BLaER1 treated with 17β-estradiol and CSF1 and Interleukin-3, amounts not matched to agents 10 nM and 100 nM (cell line): Measurements from ENCODE around the gene SNX27.

Experiments used
- H3K27ac ChIP-seq, 11 experiments: shearing (Covaris generic); formaldehyde crosslinking; 2 replicates each; pipeline ENCODE4 v1.8.1; 2022
- H3K27me3 ChIP-seq, 11 experiments: shearing (Covaris generic); formaldehyde crosslinking; 2 replicates each; pipeline ENCODE4 v1.8.1; 2022
- H3K36me3 ChIP-seq, 11 experiments: shearing (Covaris generic); formaldehyde crosslinking; 2 replicates each; pipeline ENCODE4 v1.8.1; 2022
- H3K4me1 ChIP-seq, 10 experiments: shearing (Covaris generic); formaldehyde crosslinking; 2 replicates each; pipeline ENCODE4 v1.8.1; 2022
- H3K4me2 ChIP-seq, 11 experiments: shearing (Covaris generic); formaldehyde crosslinking; 2 replicates each; pipeline ENCODE4 v1.8.1; 2022
- H3K4me3 ChIP-seq, 10 experiments: shearing (Covaris generic); formaldehyde crosslinking; 2 replicates each; pipeline ENCODE4 v1.8.1; 2022
- H3K9ac ChIP-seq, 11 experiments: shearing (Covaris generic); formaldehyde crosslinking; 2 replicates each; pipeline ENCODE4 v1.8.1; 2022
- H3K9me3 ChIP-seq, 11 experiments: shearing (Covaris generic); formaldehyde crosslinking; replicated peaks in 1 of 11; 2 replicates each; pipeline ENCODE4 v1.8.1; 2022
- H4K20me1 ChIP-seq, 11 experiments: shearing (Covaris generic); formaldehyde crosslinking; 2 replicates each; pipeline ENCODE4 v1.8.1; 2022
- Cebpa-rat ChIP-seq, 11 experiments: shearing (Covaris generic); IDR thresholded peaks; 2 replicates each; pipeline ENCODE4 v1.8.1; 2022

SNX27 gene

DNA sequence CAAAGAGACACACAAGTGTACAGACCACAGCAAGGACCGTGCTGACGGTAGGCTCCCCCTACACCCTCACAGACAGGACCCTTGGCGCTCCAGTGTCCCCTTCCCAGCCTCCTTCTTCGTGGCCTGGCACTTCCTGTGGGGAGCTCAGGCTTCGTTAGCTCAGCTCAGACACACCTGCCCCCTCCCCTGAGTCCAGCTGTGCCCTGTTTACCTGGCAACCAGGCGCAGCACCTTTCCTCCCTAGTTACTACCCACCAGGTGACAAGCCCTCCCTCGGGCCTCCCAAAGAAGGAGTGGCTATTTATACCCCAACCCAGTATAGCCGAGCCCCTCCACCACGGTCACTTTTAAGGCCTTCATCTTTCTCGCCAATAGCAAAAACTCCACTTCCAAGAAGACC, 100.1 kb downstream of the SNX27 start:
- H3K36me3 ChIP-seq: no peaks in the 10 kb centered on the region
- no peaks in the 10 kb centered on the region for H3K9me3 ChIP-seq
- peaks cover 10 to 65% (median 60%) of the 10 kb centered on the region in 10 experiments for H3K4me1 ChIP-seq
- no peak for TF ChIP-seq Cebpa-rat (IDR thresholded peaks at IDR 0.05)
- H3K4me2 ChIP-seq: peak overlapping the region in 8 of 11 experiments; percentile 9 to 45 (median 20); a peak in 11 of 22 replicates
- no peak overlapping the region for H3K4me3 ChIP-seq
- no peak overlapping the region for H3K9ac ChIP-seq
- peaks cover 12 to 30% (median 23%) of the 10 kb centered on the region in 11 experiments for H3K27me3 ChIP-seq
- peaks cover 0 to 7% (median 0%) of the 10 kb centered on the region in 11 experiments; a peak in 2 of 22 replicates for H4K20me1 ChIP-seq
- H3K27ac ChIP-seq: no peak overlapping the region

DNA sequence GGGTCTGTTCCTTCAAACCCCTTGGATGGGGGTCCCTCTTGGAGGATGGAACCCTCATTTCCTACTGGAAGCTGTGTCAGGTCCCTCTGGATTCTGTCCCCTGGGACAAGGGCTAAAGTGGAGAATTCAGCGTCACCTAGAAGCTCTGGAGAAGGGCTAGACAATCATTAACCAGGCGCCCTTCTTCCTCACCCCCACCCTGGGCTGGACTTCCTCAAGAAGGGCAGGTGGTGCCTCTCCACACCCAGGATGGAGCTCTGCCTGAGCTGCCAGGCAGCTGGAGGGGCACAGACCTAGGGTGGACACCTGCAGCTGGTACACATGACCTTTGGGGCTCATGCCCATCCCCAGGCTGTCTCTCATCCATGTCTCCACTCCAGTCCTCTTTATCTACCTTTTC, 101.2 kb downstream of the SNX27 start:
- no peak overlapping the region for H3K4me3 ChIP-seq
- H4K20me1 ChIP-seq: peaks cover 0 to 12% (median 0%) of the 10 kb centered on the region in 11 experiments; a peak in 3 of 22 replicates
- no peak for TF ChIP-seq Cebpa-rat (IDR thresholded peaks at IDR 0.05)
- no peak overlapping the region for H3K27ac ChIP-seq
- no peaks in the 10 kb centered on the region for H3K36me3 ChIP-seq
- peaks cover 10 to 65% (median 60%) of the 10 kb centered on the region in 10 experiments; a peak in 19 of 20 replicates for H3K4me1 ChIP-seq
- H3K9me3 ChIP-seq: no peaks in the 10 kb centered on the region
- H3K27me3 ChIP-seq: peaks cover 23 to 41% (median 34%) of the 10 kb centered on the region in 11 experiments
- H3K4me2 ChIP-seq: peak overlapping the region in 6 of 11 experiments; percentile 9 to 45 (median 24); a peak in 9 of 22 replicates
- H3K9ac ChIP-seq: no peak overlapping the region

DNA sequence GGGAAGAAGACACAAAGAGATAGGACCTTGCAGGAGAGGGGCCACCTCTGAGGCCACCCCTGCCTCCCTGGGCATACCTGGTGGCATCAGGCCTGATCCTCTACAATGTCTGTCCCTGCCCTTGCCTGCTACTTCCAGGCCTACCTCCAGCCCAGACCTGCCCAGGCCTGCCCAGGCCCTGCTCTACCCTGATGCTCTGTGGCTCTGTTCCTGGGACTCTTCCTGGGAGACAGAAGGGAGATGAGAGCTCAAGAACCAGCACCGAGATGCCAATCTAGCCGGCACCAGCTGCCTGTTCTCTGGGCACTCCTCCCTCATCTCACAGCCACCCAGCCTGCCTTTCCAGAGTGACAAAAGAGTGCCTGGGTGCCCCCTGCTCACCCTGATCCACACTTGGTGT, 102.0 kb downstream of the SNX27 start:
- Histone ChIP-seq H3K4me1 (peaks cover 7 to 60% (median 52%) of the 10 kb centered on the region in 10 experiments; a peak in 19 of 20 replicates), H3K4me2 (no peak overlapping the region), H3K27me3 (peaks cover 31 to 50% (median 42%) of the 10 kb centered on the region in 11 experiments), H3K27ac (no peak overlapping the region), H3K9ac (no peak overlapping the region), H3K9me3 (no peaks in the 10 kb centered on the region), H4K20me1 (peaks cover 0 to 14% (median 0%) of the 10 kb centered on the region in 11 experiments; a peak in 3 of 22 replicates), H3K4me3 (no peak overlapping the region), H3K36me3 (no peaks in the 10 kb centered on the region)
- TF ChIP-seq Cebpa-rat (IDR thresholded peaks at IDR 0.05): no peak

DNA sequence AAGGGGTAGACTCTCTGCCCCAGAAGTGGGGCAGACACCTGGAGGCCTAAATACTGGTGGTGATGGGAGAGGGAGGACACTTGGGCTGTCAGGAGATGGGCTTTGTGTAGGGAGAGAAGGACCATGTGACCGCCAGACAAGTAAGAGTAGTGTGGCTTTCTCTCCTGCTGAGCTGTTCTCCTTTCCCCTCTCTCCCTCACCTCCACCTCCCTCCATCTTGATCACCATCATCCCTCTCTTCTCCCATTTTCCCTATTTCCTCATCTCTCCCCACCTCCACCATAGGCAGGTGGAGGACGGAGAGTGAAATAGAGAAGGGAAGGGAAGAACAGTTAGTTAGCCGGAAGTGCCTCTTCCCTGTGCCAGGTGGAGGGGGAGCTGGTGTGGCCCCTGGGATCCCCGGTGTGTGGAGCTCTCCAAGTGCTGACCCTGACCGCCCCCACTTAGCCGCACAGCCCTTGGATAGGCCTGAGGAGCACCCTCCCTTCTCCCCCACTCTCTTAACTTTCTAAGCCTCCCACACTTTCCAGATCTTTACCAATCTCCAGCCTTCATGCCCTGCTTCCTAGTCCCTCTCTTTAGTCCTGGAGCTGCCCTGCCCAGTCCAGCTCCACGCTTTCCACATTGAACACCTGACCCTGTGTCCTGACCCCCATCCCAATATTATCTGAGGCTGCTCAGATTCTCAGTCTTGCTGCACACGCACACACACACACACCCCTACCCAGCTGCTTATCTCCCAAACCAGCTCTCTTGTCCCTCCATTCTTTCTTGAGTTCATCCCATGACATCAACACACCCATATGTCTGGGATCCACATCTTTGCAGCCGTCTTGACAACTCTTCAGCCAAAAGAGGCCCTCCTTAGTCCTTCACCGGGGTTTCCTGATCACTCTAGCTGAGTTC, 103.2 kb downstream of the SNX27 start:
- H3K4me2 ChIP-seq: no peak overlapping the region
- no peak overlapping the region for H3K4me3 ChIP-seq
- no peak for TF ChIP-seq Cebpa-rat (IDR thresholded peaks at IDR 0.05)
- peaks cover 0 to 14% (median 0%) of the 10 kb centered on the region in 11 experiments; a peak in 3 of 22 replicates for H4K20me1 ChIP-seq
- H3K27me3 ChIP-seq: peaks cover 42 to 61% (median 54%) of the 10 kb centered on the region in 11 experiments
- H3K9ac ChIP-seq: no peak overlapping the region
- no peaks in the 10 kb centered on the region for H3K9me3 ChIP-seq
- no peak overlapping the region for H3K27ac ChIP-seq
- no peaks in the 10 kb centered on the region for H3K36me3 ChIP-seq
- peaks cover under 1 to 49% (median 41%) of the 10 kb centered on the region in 10 experiments; a peak in 17 of 20 replicates for H3K4me1 ChIP-seq

DNA sequence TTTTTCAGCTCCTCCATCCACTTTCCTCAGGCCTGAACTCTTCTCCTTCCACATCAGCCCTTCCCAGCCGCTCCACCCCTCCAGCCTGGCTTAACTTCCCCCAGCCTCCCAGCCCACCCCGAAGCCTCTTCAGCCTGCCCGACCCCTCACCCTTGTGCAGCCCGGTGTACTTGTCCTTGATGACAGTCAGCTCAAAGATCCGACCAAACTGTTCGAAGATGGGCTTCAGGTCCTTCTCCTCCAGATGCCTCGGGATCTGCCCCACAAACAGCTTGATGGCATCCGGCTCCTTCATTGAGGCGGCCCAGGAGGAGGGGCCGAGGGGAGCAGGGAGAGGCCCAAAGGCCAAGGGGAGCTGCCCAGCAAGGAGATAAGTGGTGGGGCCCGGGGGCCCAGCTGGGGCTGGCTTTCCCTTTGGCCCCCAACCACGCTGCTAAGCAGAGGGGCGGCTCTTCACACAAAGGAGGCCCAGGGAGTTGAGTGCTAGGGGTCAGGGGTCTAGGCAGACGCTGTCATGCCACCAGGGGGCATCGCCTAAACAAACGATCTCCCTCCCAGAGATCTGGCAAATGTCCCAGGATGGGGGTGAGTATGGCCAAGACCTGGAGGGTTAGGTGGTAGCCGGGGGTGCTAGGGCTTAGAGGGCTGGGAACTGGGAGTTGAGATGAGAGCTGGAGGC, 104.0 kb downstream of the SNX27 start:
- TF ChIP-seq Cebpa-rat (IDR thresholded peaks at IDR 0.05): no peak
- peaks cover 8 to 50% (median 43%) of the 10 kb centered on the region in 10 experiments for H3K4me1 ChIP-seq
- H3K36me3 ChIP-seq: no peaks in the 10 kb centered on the region
- no peaks in the 10 kb centered on the region for H3K9me3 ChIP-seq
- H3K4me2 ChIP-seq: no peak overlapping the region
- no peak overlapping the region for H3K4me3 ChIP-seq
- no peak overlapping the region for H3K27ac ChIP-seq
- H3K27me3 ChIP-seq: peaks cover 48 to 68% (median 62%) of the 10 kb centered on the region in 11 experiments
- H3K9ac ChIP-seq: no peak overlapping the region
- H4K20me1 ChIP-seq: peaks cover 0 to 14% (median 0%) of the 10 kb centered on the region in 11 experiments; a peak in 3 of 22 replicates

DNA sequence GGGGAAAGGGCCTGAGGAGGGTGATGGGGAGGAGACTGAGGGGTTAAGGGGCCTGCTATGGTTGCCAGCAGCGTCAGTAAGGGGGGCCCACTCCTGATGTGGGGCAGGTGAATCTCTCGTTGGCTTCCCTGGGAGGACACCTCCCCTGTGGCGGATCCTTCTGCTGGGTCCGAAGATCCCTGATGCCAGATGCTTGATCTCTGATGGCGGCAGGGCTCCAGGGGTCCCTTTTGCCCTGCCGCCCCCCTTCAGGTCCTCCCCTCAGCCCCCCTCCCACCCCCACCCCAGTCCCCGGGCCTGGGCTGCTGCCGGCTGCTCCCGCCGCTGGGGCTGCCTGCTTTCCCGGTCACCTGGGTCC, 104.5 kb downstream of the SNX27 start:
- no peak overlapping the region for H3K27ac ChIP-seq
- no peak overlapping the region for H3K9ac ChIP-seq
- no peak for TF ChIP-seq Cebpa-rat (IDR thresholded peaks at IDR 0.05)
- H3K4me1 ChIP-seq: peaks cover 11 to 50% (median 44%) of the 10 kb centered on the region in 10 experiments
- no peaks in the 10 kb centered on the region for H3K36me3 ChIP-seq
- H3K9me3 ChIP-seq: no peaks in the 10 kb centered on the region
- H3K4me2 ChIP-seq: no peak overlapping the region
- H4K20me1 ChIP-seq: peaks cover 0 to 14% (median 0%) of the 10 kb centered on the region in 11 experiments; a peak in 3 of 22 replicates
- no peak overlapping the region for H3K4me3 ChIP-seq
- H3K27me3 ChIP-seq: peaks cover 49 to 72% (median 66%) of the 10 kb centered on the region in 11 experiments

DNA sequence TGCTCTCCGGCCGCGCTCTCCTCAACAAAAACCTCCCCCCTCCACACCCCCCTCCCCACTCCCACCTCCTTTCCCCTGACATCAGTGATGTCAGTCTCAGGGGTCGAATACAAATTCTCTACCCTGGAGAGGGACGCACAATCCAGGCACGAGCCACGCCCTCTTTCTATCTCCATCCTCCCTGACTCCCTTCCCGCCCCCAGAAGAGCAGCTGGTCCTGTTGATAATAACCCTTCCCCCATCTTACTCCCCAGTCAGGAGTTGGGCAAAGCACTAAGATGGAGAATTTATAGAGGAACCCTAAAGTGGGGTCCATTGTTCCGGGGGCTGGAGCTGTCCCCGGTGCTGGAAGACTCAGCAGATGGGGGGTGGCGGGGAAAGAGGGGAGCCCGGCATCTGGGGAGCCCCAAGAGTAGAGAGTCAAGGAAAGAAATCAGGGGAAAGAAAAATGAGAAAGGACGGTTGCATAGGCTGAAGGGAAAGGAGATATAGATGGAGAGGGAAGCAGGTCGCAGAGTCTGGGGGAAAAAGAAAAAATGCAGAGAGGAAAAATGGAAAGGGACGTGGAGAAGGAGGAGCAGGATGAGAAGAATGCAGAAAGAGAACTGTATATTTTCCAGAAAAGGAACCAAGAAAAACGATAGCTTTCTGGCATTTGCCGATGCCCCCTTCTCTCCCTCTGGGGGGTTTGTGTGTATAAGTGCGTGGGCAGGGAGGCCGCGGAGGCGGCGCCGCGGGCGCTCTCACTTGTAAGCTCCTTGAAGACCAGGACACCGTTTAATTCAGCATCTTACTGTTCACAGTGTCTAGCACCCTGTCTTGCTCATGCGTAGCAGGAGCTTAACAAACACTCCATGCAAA, 105.2 kb downstream of the SNX27 start, which contains the start of gene CELF3:
Gene CELF3 (minus strand): TSS at position 33 of the 861 bp plus-strand sequence. CDS start 783 bp downstream, outside the sequence.
- H3K4me3 ChIP-seq: peak within 1 kb of the TSS in 1 of 10 experiments; percentile 16; a peak in 2 of 20 replicates
- no peaks in the 10 kb centered on the region for H3K9me3 ChIP-seq
- no peaks in the 10 kb centered on the region for H3K36me3 ChIP-seq
- no peak within 1 kb of the TSS for H3K27ac ChIP-seq
- H3K9ac ChIP-seq: no peak within 1 kb of the TSS
- H3K27me3 ChIP-seq: peaks cover 55 to 79% (median 72%) of the 10 kb centered on the region in 11 experiments
- TF ChIP-seq Cebpa-rat (IDR thresholded peaks at IDR 0.05): no peak
- H3K4me2 ChIP-seq: peak within 1 kb of the TSS; percentile 24 to 53 (median 38); a peak in 18 of 22 replicates
- peaks cover 17 to 50% (median 44%) of the 10 kb centered on the region in 10 experiments for H3K4me1 ChIP-seq
- H4K20me1 ChIP-seq: peaks cover 0 to 14% (median 0%) of the 10 kb centered on the region in 11 experiments; a peak in 3 of 22 replicates

DNA sequence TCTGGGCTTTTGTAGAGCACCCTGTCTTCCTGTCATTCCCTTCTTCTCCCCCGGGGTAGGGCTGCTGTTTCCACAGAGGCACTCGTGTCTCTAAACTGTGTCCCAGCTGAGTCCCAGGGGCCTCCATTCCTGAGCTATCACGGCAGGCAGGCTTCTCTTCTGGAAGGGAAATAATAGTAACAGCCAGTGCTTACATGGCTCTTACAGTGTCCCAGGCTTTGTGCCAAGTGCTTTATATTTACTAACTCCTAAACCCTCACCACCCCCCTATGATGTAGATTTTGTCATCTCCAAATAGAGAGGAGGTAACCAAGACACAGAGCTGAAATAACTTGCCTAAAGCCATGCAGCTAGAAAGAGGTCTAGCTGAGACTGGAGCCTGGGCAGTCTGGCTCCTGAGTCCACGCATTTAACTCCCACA, 106.2 kb downstream of the SNX27 start:
- Histone ChIP-seq H3K4me3 (no peak overlapping the region), H3K9ac (no peak overlapping the region), H3K4me2 (peak overlapping the region in 7 of 11 experiments; percentile 24 to 49 (median 37); a peak in 6 of 22 replicates), H3K9me3 (no peaks in the 10 kb centered on the region), H3K4me1 (peaks cover 21 to 42% (median 36%) of the 10 kb centered on the region in 10 experiments), H4K20me1 (peaks cover 0 to 14% (median 0%) of the 10 kb centered on the region in 11 experiments; a peak in 3 of 22 replicates), H3K27me3 (peaks cover 65 to 89% (median 82%) of the 10 kb centered on the region in 11 experiments), H3K27ac (no peak overlapping the region), H3K36me3 (no peaks in the 10 kb centered on the region)
- no peak for TF ChIP-seq Cebpa-rat (IDR thresholded peaks at IDR 0.05)
